ENCODE measurements around the gene GALNT17. TPM values are rescaled to one million over a fixed set of nuclear protein-coding genes. Genes with fewer than 3 reads are reported as not detected.

GALNT17 gene
- total RNA-seq, 2 donors from 2014 or later: not detected

- H3K27ac Mint-ChIP-seq: no peak overlapping the region
Measured at GRCh38 chr7:71679480-71679879, 547.5 kb downstream of the GALNT17 start.

GRCh38 chr7:71682181-71682580 is 550.2 kb downstream of the GALNT17 start:
- DNase-seq (no peak), ATAC-seq (no peak)
- no peak overlapping the region for H3K27ac Mint-ChIP-seq
- H3K36me3 Mint-ChIP-seq (ENCODE audit: low read depth): no peaks in the 10 kb centered on the region
- no peaks in the 10 kb centered on the region for H3K4me1 Mint-ChIP-seq
- H3K4me3 Mint-ChIP-seq: no peak overlapping the region
- no peaks in the 10 kb centered on the region for H3K9me3 ChIP-seq (ENCODE audit: control insufficient read depth, low read length, poor library complexity, severe bottlenecking)
- no peaks in the 10 kb centered on the region for H3K27me3 Mint-ChIP-seq

More at GRCh38 chr7:71679480-71679879, 547.5 kb downstream of the GALNT17 start:
- Mint-ChIP-seq H3K27me3 (no peaks in the 10 kb centered on the region), H3K4me3 (no peak overlapping the region), H3K4me1 (no peaks in the 10 kb centered on the region), H3K36me3 (ENCODE audit: low read depth) (no peaks in the 10 kb centered on the region)
- no peak for ATAC-seq
- DNase-seq: no peak
- H3K9me3 ChIP-seq (ENCODE audit: control insufficient read depth, low read length, poor library complexity, severe bottlenecking): no peaks in the 10 kb centered on the region

- ATAC-seq (no peak), DNase-seq (no peak)
- H3K27me3 Mint-ChIP-seq: no peaks in the 10 kb centered on the region
- no peak overlapping the region for H3K4me3 Mint-ChIP-seq
- no peak overlapping the region for H3K27ac Mint-ChIP-seq
- H3K36me3 Mint-ChIP-seq (ENCODE audit: low read depth): no peaks in the 10 kb centered on the region
- H3K4me1 Mint-ChIP-seq: no peaks in the 10 kb centered on the region
- no peaks in the 10 kb centered on the region for H3K9me3 ChIP-seq (ENCODE audit: control insufficient read depth, low read length, poor library complexity, severe bottlenecking)
Measured at GRCh38 chr7:71682841-71683781, 551.2 kb downstream of the GALNT17 start.

- DNase-seq: no peak
- Mint-ChIP-seq H3K36me3 (ENCODE audit: low read depth) (no peaks in the 10 kb centered on the region), H3K27ac (no peak overlapping the region), H3K4me3 (no peak overlapping the region), H3K4me1 (no peaks in the 10 kb centered on the region), H3K27me3 (no peaks in the 10 kb centered on the region)
- no peak for ATAC-seq
- no peaks in the 10 kb centered on the region for H3K9me3 ChIP-seq (ENCODE audit: control insufficient read depth, low read length, poor library complexity, severe bottlenecking)
Measured at GRCh38 chr7:71687286-71687685, 555.3 kb downstream of the GALNT17 start.

GRCh38 chr7:71687831-71688599 is 556.1 kb downstream of the GALNT17 start:
- no peak overlapping the region for H3K27ac Mint-ChIP-seq
- H3K4me1 Mint-ChIP-seq: no peaks in the 10 kb centered on the region
- no peaks in the 10 kb centered on the region for H3K27me3 Mint-ChIP-seq

GRCh38 chr7:71691538-71691937 is 559.6 kb downstream of the GALNT17 start:
- no peaks in the 10 kb centered on the region for H3K36me3 Mint-ChIP-seq (ENCODE audit: low read depth)
- no peaks in the 10 kb centered on the region for H3K27me3 Mint-ChIP-seq
- H3K4me1 Mint-ChIP-seq: no peaks in the 10 kb centered on the region
- DNase-seq (no peak), ATAC-seq (no peak)
- no peaks in the 10 kb centered on the region for H3K9me3 ChIP-seq (ENCODE audit: control insufficient read depth, low read length, poor library complexity, severe bottlenecking)
- no peak overlapping the region for H3K4me3 Mint-ChIP-seq
- H3K27ac Mint-ChIP-seq: no peak overlapping the region

More at GRCh38 chr7:71687831-71688599, 556.1 kb downstream of the GALNT17 start:
- no peaks in the 10 kb centered on the region for H3K36me3 Mint-ChIP-seq (ENCODE audit: low read depth)
- no peaks in the 10 kb centered on the region for H3K9me3 ChIP-seq (ENCODE audit: control insufficient read depth, low read length, poor library complexity, severe bottlenecking)
- DNase-seq: no peak
- no peak for ATAC-seq
- no peak overlapping the region for H3K4me3 Mint-ChIP-seq

GRCh38 chr7:71694665-71695064 is 562.7 kb downstream of the GALNT17 start:
- no peak overlapping the region for H3K4me3 Mint-ChIP-seq
- H3K4me1 Mint-ChIP-seq: no peaks in the 10 kb centered on the region
- H3K27me3 Mint-ChIP-seq: no peaks in the 10 kb centered on the region
- no peaks in the 10 kb centered on the region for H3K9me3 ChIP-seq (ENCODE audit: control insufficient read depth, low read length, poor library complexity, severe bottlenecking)
- H3K27ac Mint-ChIP-seq: no peak overlapping the region
- no peak for ATAC-seq
- no peak for DNase-seq
- no peaks in the 10 kb centered on the region for H3K36me3 Mint-ChIP-seq (ENCODE audit: low read depth)

- no peak for ATAC-seq
- no peak overlapping the region for H3K27ac Mint-ChIP-seq
- no peaks in the 10 kb centered on the region for H3K36me3 Mint-ChIP-seq (ENCODE audit: low read depth)
- H3K4me1 Mint-ChIP-seq: no peaks in the 10 kb centered on the region
- no peaks in the 10 kb centered on the region for H3K27me3 Mint-ChIP-seq
- no peak overlapping the region for H3K4me3 Mint-ChIP-seq
- no peaks in the 10 kb centered on the region for H3K9me3 ChIP-seq (ENCODE audit: control insufficient read depth, low read length, poor library complexity, severe bottlenecking)
- no peak for DNase-seq
Measured at GRCh38 chr7:71695186-71695585, 563.2 kb downstream of the GALNT17 start.

GRCh38 chr7:71696511-71696910 is 564.6 kb downstream of the GALNT17 start:
- DNase-seq: no peak
- Mint-ChIP-seq H3K27ac (no peak overlapping the region), H3K4me1 (no peaks in the 10 kb centered on the region), H3K36me3 (ENCODE audit: low read depth) (no peaks in the 10 kb centered on the region), H3K4me3 (no peak overlapping the region), H3K27me3 (no peaks in the 10 kb centered on the region)
- no peaks in the 10 kb centered on the region for H3K9me3 ChIP-seq (ENCODE audit: control insufficient read depth, low read length, poor library complexity, severe bottlenecking)
- no peak for ATAC-seq

GRCh38 chr7:71697400-71697799 is 565.5 kb downstream of the GALNT17 start:
- H3K4me3 Mint-ChIP-seq: no peak overlapping the region
- H3K9me3 ChIP-seq (ENCODE audit: control insufficient read depth, low read length, poor library complexity, severe bottlenecking): no peaks in the 10 kb centered on the region
- no peak for ATAC-seq
- DNase-seq: no peak
- H3K4me1 Mint-ChIP-seq: no peaks in the 10 kb centered on the region
- H3K36me3 Mint-ChIP-seq (ENCODE audit: low read depth): no peaks in the 10 kb centered on the region
- H3K27ac Mint-ChIP-seq: no peak overlapping the region
- H3K27me3 Mint-ChIP-seq: no peaks in the 10 kb centered on the region

GRCh38 chr7:71705217-71705616 is 573.3 kb downstream of the GALNT17 start:
- H3K4me1 Mint-ChIP-seq: no peaks in the 10 kb centered on the region
- no peak overlapping the region for H3K4me3 Mint-ChIP-seq
- H3K9me3 ChIP-seq (ENCODE audit: control insufficient read depth, low read length, poor library complexity, severe bottlenecking): no peaks in the 10 kb centered on the region
- H3K27me3 Mint-ChIP-seq: no peaks in the 10 kb centered on the region
- H3K36me3 Mint-ChIP-seq (ENCODE audit: low read depth): no peaks in the 10 kb centered on the region
- ATAC-seq (no peak), DNase-seq (no peak)
- no peak overlapping the region for H3K27ac Mint-ChIP-seq

- Mint-ChIP-seq H3K27ac (no peak overlapping the region), H3K4me1 (no peaks in the 10 kb centered on the region), H3K27me3 (no peaks in the 10 kb centered on the region), H3K4me3 (no peak overlapping the region), H3K36me3 (ENCODE audit: low read depth) (no peaks in the 10 kb centered on the region)
- ATAC-seq (no peak), DNase-seq (no peak)
- H3K9me3 ChIP-seq (ENCODE audit: control insufficient read depth, low read length, poor library complexity, severe bottlenecking): no peaks in the 10 kb centered on the region
Measured at GRCh38 chr7:71705901-71706596, 574.1 kb downstream of the GALNT17 start.

- ATAC-seq: no peak
- no peaks in the 10 kb centered on the region for H3K9me3 ChIP-seq (ENCODE audit: control insufficient read depth, low read length, poor library complexity, severe bottlenecking)
- Mint-ChIP-seq H3K4me3 (no peak overlapping the region), H3K36me3 (ENCODE audit: low read depth) (no peaks in the 10 kb centered on the region), H3K27ac (no peak overlapping the region), H3K4me1 (no peaks in the 10 kb centered on the region), H3K27me3 (no peaks in the 10 kb centered on the region)
- no peak for DNase-seq
Measured at GRCh38 chr7:71706597-71706975, 574.6 kb downstream of the GALNT17 start.
